ENCODE measurements around the gene CLN6.

GRCh38 chr15:68205558-68205944 is 24.0 kb downstream of the CLN6 start:
- TF ChIP-seq CEBPB (IDR thresholded peaks at IDR 0.05; ENCODE audit: low read depth, low read length) (no peak), MAFK (IDR thresholded peaks at IDR 0.05; ENCODE audit: low read depth, low read length) (no peak), CTCF (conservative IDR thresholded peaks at IDR 0.05; ENCODE audit: low read depth, low read length) (no peak), POLR2A (IDR thresholded peaks at IDR 0.05; ENCODE audit: low read depth, low read length) (no peak), MXI1 (IDR thresholded peaks at IDR 0.05; ENCODE audit: borderline replicate concordance, low read depth, low read length) (no peak), BHLHE40 (IDR thresholded peaks at IDR 0.05; ENCODE audit: low read depth, low read length) (no peak)
